Endothelial cell of umbilical vein (primary cell): ENCODE results near the gene WASL.

Source experiments
- POLR2A ChIP-seq: IDR thresholded peaks from 2 replicates; pipeline ENCODE4 v1.6.1; 2012; ENCODE audit warnings: low read depth, mild to moderate bottlenecking, control low read depth, low read length
- TF ChIP-seq, protein P1 (sequence below), 2 donors: IDR thresholded peaks; 1 replicate in 1 of 2; 2 replicates in 1 of 2; pipeline ENCODE4 v1.5.1; 2011; ENCODE audit warnings: low read length in 2 of 2, mild to moderate bottlenecking in 2 of 2, moderate library complexity in 2 of 2, control low read depth in 1 of 2, inconsistent platforms in 1 of 2, low read depth in 1 of 2; ENCODE audit not compliant: insufficient read depth in 1 of 2; ENCODE audit errors: extremely low read depth in 1 of 2

DNA sequence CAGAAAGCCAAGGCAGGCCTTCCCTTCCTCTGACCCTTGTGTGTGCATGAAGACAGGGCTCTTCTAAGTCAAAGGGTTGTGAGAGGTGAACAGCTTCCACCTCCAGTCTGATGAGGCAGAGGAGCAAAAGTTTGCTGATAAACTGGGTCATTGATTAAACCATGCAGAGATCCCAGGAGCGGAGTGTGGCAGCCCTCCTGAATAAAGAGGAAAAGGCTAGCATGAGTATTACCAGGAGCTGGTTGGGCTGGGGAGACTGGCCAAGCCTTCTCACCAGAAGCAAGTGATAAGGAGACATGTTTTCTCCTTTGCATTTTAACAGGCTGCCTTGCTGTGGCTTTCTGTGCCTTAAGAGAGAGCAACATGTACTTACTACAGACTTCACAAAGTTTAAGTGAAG is 82.9 kb downstream of the WASL start:
- TF ChIP-seq, protein P1, sequence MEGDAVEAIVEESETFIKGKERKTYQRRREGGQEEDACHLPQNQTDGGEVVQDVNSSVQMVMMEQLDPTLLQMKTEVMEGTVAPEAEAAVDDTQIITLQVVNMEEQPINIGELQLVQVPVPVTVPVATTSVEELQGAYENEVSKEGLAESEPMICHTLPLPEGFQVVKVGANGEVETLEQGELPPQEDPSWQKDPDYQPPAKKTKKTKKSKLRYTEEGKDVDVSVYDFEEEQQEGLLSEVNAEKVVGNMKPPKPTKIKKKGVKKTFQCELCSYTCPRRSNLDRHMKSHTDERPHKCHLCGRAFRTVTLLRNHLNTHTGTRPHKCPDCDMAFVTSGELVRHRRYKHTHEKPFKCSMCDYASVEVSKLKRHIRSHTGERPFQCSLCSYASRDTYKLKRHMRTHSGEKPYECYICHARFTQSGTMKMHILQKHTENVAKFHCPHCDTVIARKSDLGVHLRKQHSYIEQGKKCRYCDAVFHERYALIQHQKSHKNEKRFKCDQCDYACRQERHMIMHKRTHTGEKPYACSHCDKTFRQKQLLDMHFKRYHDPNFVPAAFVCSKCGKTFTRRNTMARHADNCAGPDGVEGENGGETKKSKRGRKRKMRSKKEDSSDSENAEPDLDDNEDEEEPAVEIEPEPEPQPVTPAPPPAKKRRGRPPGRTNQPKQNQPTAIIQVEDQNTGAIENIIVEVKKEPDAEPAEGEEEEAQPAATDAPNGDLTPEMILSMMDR (IDR thresholded peaks at IDR 0.05; ENCODE audit: extremely low read depth in 1 of 2, insufficient read depth in 1 of 2, low read depth in 1 of 2, low read length in 2 of 2), result no peak
- TF ChIP-seq POLR2A, result no peak
